ENCODE measurements around the gene FFAR2. TPM values are rescaled to one million over a fixed set of nuclear protein-coding genes. Genes with fewer than 3 reads are reported as not detected.

The FFAR2 gene
- total and polyA plus RNA-seq, 2 donors from 2014 or later, result 0.22 TPM; not detected in 1

DNA sequence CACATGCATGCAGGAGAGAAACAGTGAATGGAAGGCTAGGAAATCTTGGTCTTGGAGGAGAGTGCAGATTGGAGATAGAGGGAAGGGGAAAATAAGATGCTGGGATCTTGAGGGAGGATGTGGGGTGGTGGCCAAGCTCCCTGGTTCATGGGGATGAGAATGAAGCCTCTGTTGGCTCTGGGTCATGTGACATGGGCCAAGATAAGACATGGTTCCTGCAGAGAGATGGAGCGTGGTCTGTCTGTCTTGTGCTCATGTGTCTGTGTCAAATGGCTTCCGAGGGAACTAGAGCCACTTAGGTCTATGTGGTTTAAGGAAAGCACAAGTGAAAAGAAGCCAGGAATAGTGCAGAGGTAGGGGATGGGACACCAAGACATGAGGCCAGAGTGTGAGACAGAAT, 30.8 kb upstream of the FFAR2 start:
- no peak overlapping the region for H3K9ac ChIP-seq (ENCODE audit: low read length in 3 of 3)
- FAIRE-seq, result no peak
- no peaks in the 10 kb centered on the region for H3K4me1 ChIP-seq (ENCODE audit: control insufficient read depth in 2 of 3, insufficient read depth in 2 of 3, low read depth in 1 of 3, low read length in 3 of 3)
- no peak for DNase-seq
- TF ChIP-seq, protein P1, sequence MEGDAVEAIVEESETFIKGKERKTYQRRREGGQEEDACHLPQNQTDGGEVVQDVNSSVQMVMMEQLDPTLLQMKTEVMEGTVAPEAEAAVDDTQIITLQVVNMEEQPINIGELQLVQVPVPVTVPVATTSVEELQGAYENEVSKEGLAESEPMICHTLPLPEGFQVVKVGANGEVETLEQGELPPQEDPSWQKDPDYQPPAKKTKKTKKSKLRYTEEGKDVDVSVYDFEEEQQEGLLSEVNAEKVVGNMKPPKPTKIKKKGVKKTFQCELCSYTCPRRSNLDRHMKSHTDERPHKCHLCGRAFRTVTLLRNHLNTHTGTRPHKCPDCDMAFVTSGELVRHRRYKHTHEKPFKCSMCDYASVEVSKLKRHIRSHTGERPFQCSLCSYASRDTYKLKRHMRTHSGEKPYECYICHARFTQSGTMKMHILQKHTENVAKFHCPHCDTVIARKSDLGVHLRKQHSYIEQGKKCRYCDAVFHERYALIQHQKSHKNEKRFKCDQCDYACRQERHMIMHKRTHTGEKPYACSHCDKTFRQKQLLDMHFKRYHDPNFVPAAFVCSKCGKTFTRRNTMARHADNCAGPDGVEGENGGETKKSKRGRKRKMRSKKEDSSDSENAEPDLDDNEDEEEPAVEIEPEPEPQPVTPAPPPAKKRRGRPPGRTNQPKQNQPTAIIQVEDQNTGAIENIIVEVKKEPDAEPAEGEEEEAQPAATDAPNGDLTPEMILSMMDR (IDR thresholded peaks at IDR 0.05; ENCODE audit: borderline replicate concordance, extremely low read depth, insufficient read depth), result no peak
- H3K9me3 ChIP-seq (ENCODE audit: control insufficient read depth in 2 of 3, insufficient read depth in 1 of 3, low read length in 3 of 3), result no peaks in the 10 kb centered on the region
- H3K27me3 ChIP-seq (ENCODE audit: control insufficient read depth, insufficient read depth, low read length), result no peaks in the 10 kb centered on the region
- no peaks in the 10 kb centered on the region for H3K36me3 ChIP-seq (ENCODE audit: control insufficient read depth in 2 of 3, insufficient read depth in 3 of 3, low read length in 3 of 3)
- no peak overlapping the region for H3K4me3 ChIP-seq (ENCODE audit: low read length in 3 of 3)
- H3K27ac ChIP-seq (ENCODE audit: low read depth in 2 of 2, low read length in 2 of 2), result no peak overlapping the region
- intact Hi-C loops (cut with DNase I), result no loop called here

DNA sequence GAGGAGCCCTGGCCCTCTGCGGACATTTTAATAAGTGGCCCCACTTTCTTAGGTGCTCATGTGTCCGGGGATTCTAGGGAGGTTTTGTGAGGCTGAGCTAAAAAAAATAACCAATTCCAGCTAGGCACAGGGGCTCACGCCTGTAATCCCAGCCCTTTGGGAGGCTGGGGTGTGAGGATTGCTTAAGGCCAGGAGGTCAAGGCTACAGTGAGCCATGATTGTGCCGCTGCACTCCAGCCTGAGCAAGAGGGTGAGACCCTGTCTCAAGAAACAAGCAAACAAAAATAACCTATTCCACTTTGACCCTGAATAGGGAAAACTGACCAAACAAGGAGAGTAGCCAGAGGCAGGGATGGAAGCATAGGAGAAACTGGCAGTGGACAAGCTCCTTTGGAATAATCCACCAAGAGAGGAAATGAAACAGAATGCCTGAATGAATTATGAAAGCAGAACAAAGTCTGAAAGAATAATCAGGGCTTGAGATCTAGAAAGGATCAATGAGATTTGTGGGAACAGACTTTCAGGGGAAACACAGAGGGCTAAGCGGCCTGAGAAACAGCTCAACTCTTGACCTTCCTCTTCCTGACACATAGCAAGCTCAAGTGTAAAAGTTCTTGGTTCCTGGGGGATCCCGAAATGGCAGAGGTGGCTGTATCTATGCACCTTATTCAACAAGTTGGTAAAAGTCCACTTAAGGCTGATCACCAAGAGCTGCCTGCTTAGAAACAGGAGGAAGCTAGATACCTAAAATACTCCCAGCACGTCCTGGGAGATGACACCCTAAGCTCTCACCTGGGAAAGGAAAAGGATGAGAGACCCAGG, 30.1 kb upstream of the FFAR2 start:
- Histone ChIP-seq H3K4me3 (ENCODE audit: low read length in 3 of 3) (no peak overlapping the region), H3K9ac (ENCODE audit: low read length in 3 of 3) (no peak overlapping the region), H3K27me3 (ENCODE audit: control insufficient read depth, insufficient read depth, low read length) (no peaks in the 10 kb centered on the region), H3K4me1 (ENCODE audit: control insufficient read depth in 2 of 3, insufficient read depth in 2 of 3, low read depth in 1 of 3, low read length in 3 of 3) (no peaks in the 10 kb centered on the region), H3K9me3 (ENCODE audit: control insufficient read depth in 2 of 3, insufficient read depth in 1 of 3, low read length in 3 of 3) (no peaks in the 10 kb centered on the region), H3K27ac (ENCODE audit: low read depth in 2 of 2, low read length in 2 of 2) (no peak overlapping the region), H3K36me3 (ENCODE audit: control insufficient read depth in 2 of 3, insufficient read depth in 3 of 3, low read length in 3 of 3) (no peaks in the 10 kb centered on the region)
- no peak for DNase-seq
- TF ChIP-seq, protein P1 (IDR thresholded peaks at IDR 0.05; ENCODE audit: borderline replicate concordance, extremely low read depth, insufficient read depth), result no peak
- no peak for FAIRE-seq
- intact Hi-C loops (cut with DNase I), result no loop called here

DNA sequence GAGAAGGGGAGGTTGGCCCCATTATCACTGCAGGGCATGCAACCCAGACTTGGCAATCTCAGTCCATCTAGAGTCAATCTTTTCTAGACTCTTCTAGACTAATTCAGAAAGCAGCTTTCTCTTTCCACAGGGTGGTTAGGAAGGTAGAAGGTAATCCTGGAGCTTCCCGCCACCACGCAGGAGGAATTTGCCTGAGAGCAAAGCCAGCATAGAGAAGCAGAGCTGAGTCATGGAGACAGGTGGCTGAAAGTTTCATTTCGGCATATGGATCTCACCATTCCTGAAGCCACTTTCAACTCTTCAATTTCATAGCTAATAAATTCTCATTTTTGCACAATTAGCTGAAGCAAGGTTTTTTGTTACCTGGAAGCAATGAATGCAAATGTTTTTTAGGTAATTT, 29.0 kb upstream of the FFAR2 start:
- no peak overlapping the region for H3K9ac ChIP-seq (ENCODE audit: low read length in 3 of 3)
- H3K4me1 ChIP-seq (ENCODE audit: control insufficient read depth in 2 of 3, insufficient read depth in 2 of 3, low read depth in 1 of 3, low read length in 3 of 3), result no peaks in the 10 kb centered on the region
- H3K27ac ChIP-seq (ENCODE audit: low read depth in 2 of 2, low read length in 2 of 2), result no peak overlapping the region
- TF ChIP-seq, protein P1 (IDR thresholded peaks at IDR 0.05; ENCODE audit: borderline replicate concordance, extremely low read depth, insufficient read depth), result no peak
- no peaks in the 10 kb centered on the region for H3K27me3 ChIP-seq (ENCODE audit: control insufficient read depth, insufficient read depth, low read length)
- FAIRE-seq, result no peak
- no peak overlapping the region for H3K4me3 ChIP-seq (ENCODE audit: low read length in 3 of 3)
- DNase-seq, result no peak
- H3K36me3 ChIP-seq (ENCODE audit: control insufficient read depth in 2 of 3, insufficient read depth in 3 of 3, low read length in 3 of 3), result no peaks in the 10 kb centered on the region
- intact Hi-C loops (cut with DNase I), result no loop called here
- H3K9me3 ChIP-seq (ENCODE audit: control insufficient read depth in 2 of 3, insufficient read depth in 1 of 3, low read length in 3 of 3), result no peaks in the 10 kb centered on the region
